ENCODE results near the gene TSNAX.
A peak's percentile ranks its signal among the peaks of the same experiment; 100 is the strongest.
"Not testable (repeated sequence)": the region's sequence is repeated elsewhere in the genome, so short reads cannot be mapped to it uniquely, and the experiment has no call there.

TSNAX gene, protein sequence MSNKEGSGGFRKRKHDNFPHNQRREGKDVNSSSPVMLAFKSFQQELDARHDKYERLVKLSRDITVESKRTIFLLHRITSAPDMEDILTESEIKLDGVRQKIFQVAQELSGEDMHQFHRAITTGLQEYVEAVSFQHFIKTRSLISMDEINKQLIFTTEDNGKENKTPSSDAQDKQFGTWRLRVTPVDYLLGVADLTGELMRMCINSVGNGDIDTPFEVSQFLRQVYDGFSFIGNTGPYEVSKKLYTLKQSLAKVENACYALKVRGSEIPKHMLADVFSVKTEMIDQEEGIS
- long read RNA-seq, donor 1, transcript TSNAX-201 (6 exons, 2,650 nt): major isoform, 16 of 46 reads
- long read RNA-seq, donor 1, partial matches to known transcripts: 30 of 46 reads
- long read RNA-seq, donor 1, other reads (novel, unspliced or antisense): 0 of 46 reads
- long read RNA-seq, donor 2, transcript TSNAX-201 (6 exons, 2,650 nt): major isoform, 10 of 10 reads
- long read RNA-seq, donor 2, partial matches to known transcripts: 0 of 10 reads
- long read RNA-seq, donor 2, other reads (novel, unspliced or antisense): 0 of 10 reads
- long read RNA-seq, donor 3, transcript TSNAX-201 (6 exons, 2,650 nt): major isoform, 7 of 7 reads
- long read RNA-seq, donor 3, partial matches to known transcripts: 0 of 7 reads
- long read RNA-seq, donor 3, other reads (novel, unspliced or antisense): 0 of 7 reads
- long read RNA-seq, donor 4, transcript TSNAX-201 (6 exons, 2,650 nt): major isoform, 12 of 12 reads
- long read RNA-seq, donor 4, partial matches to known transcripts: 0 of 12 reads
- long read RNA-seq, donor 4, other reads (novel, unspliced or antisense): 0 of 12 reads
- long read RNA-seq, donor 5, transcript TSNAX-201 (6 exons, 2,650 nt): major isoform, 16 of 16 reads
- long read RNA-seq, donor 5, partial matches to known transcripts: 0 of 16 reads
- long read RNA-seq, donor 5, other reads (novel, unspliced or antisense): 0 of 16 reads
- long read RNA-seq, donor 6, transcript TSNAX-201 (6 exons, 2,650 nt): major isoform, 6 of 6 reads
- long read RNA-seq, donor 6, partial matches to known transcripts: 0 of 6 reads
- long read RNA-seq, donor 6, other reads (novel, unspliced or antisense): 0 of 6 reads
- long read RNA-seq, donor 7, transcript TSNAX-201 (6 exons, 2,650 nt): major isoform, 18 of 18 reads
- long read RNA-seq, donor 7, partial matches to known transcripts: 0 of 18 reads
- long read RNA-seq, donor 7, other reads (novel, unspliced or antisense): 0 of 18 reads
- long read RNA-seq, donor 8, transcript TSNAX-201 (6 exons, 2,650 nt): major isoform, 7 of 7 reads
- long read RNA-seq, donor 8, partial matches to known transcripts: 0 of 7 reads
- long read RNA-seq, donor 8, other reads (novel, unspliced or antisense): 0 of 7 reads

DNA sequence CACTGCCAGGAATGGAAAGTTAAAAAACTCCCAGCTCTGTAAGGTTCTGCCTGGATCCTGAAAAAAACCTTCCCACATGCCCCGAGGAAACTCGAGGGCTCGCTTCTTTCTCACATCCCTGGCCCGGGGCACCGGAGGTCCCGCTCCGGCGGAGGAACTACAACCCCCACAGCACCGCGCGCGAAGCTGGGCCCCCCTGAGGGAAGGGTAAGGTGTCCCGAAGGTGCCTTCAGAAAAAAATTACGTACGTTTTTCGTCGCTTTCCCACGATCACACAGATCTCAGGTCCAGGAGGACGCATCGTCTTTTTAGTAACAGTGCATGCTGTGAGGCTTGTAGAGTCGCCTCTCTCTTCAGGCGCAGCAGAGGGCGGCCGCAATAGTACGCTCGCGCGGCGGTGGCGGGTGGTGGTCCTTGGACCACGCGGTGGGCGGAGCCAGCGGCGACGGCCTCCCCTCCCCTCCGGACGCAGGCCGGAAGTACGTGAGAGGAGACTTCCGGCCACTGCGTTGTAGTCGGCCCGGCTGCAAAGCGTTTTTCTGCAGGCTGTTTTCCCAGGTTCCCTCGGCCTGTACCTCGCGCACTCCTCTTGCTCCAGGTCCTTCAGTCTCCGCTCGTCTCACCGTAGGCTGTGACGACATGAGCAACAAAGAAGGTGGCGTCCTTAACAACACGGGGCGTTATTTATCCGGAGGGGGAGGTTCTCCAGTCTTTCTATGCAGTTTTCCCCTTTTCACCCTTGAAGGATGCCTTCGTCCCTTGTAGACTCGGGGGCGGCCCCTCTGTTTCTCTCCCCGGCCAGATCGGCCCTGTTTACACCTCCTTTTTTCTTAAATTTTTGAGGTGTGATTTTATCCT, at the start of gene TSNAX:
Gene TSNAX (plus strand): TSS at position 498 of the 858 bp plus-strand sequence. CDS start 142 bp downstream, at position 640.
- peak; percentile 100 for DNase-seq

DNA sequence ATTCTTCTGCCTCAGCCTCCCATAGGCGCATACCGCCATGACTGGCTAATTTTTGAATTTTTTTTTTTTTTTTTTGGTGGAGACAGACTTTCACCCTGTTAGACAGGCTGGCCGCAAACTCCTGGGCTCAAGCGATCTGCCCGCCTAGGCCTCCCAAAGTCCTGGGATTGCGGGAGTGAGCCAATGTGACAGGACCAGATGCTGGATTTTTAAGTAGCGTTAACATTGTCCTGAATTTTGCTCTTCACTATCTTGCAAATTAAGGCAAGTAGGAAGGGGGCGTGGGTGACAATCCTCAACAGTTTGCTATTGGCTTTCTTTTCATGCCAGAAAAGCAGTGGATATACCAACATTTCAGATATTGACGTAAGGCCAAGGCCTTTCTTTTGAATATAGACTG, 49.7 kb upstream of the TSNAX start:
- DNase-seq: no peak

DNA sequence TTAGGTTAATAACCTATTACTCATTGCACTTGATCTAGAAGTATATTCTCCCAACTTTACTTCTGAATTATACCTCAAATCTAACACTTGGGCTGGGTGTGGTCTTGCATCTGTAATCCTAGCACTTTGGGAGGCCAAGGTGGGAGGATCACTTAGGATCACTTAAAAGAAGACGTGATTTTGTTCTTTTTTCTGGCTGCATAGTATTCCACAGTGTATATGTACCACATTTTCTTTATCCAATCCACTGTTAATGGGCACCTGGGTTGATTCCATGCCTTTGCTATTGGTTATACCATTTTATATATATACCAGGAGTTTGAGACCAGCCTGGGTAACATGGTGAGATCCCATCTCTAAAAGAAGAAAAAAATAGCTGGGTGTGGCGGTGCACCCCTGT, 48.5 kb upstream of the TSNAX start:
- no peak for DNase-seq

DNA sequence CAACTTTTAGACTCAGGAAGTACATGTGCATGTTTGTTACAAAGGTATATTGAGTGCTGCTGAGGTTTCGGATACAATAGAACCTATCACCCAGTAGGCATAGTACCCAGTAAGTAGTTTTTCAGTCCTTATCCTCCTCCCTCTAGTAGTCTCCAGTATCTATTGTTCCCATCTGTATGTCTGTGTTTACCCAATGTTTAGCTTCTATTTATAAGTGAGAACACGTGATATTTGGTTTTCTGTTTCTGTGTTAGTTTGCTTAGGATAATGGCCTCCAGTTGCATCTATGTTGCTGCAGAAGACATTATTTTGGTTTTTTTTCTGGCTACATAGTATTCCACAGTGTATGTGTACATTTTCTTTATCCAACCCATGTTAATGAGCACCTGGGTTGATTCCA, 47.2 kb upstream of the TSNAX start:
- DNase-seq: no peak

DNA sequence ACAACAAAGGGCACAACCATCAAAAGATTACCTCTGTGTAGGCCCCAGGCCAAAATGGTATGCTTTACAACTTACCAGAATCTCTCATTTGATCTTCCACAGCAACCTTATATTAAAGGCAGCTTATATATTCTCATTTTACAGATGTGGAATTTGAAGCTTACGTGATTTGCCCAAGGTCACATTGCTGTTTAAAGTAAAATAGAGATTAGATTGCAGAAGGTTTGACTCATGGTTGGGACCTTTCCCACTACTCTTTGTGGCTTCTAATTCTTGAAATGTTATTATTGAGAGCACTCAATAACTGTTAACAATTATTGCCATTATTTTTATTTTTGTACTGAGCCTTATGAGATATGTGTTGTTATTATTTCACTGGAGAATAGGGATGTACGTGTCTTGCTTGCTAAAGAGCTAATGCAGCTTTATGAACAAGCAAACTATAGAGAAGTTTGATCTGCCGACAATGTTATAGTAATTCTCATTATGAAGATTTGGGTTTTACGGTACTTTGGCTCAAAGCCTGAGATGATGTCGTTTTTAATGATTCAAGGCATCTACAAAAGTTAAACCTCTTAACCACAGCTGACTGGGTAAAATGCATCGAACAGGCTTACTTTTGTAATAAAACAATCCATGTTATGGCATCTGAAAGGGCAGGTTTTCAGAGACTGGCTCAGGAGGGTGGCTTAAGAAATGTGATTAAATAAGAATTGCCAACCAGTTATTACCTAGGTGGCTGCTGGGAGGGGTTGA, 43.3 kb upstream of the TSNAX start:
- DNase-seq: no peak

DNA sequence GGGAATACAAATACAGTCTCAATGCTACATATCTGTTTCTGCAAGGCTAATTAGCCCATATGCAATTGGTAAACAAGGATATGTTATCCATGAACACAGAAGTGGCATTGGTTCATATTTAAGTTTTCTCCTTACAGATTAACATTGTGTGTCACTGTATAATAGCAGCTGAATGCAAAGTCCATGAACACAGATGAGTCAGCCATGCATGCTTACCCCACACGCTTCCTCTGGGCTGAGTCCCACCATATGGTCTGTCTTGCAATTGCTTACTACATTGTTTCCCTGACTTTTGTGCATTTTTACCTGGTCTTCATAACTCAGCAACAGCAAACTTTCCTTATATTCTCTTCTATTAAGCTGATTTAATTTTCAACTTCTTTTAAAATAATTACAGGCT, 41.5 kb upstream of the TSNAX start:
- no peak for DNase-seq

DNA sequence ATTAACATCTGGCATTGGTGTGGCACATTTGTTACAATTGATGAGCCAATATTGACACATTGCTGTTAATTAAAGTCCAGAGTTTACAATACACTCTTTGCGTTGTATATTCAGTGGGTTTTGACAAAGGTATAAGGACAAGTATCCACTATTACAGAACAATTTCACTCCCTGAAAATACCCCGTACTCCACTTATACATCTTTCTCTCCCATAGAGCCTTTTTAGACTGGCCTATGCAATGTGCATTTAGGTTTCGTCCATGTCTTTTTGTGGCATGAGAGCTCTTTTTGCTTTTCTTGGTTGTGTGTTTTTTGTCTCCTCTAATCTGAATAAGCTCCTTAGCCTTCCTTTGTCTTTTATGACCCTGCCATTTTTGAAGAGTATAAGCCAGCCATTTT, 40.6 kb upstream of the TSNAX start:
- DNase-seq: no peak

DNA sequence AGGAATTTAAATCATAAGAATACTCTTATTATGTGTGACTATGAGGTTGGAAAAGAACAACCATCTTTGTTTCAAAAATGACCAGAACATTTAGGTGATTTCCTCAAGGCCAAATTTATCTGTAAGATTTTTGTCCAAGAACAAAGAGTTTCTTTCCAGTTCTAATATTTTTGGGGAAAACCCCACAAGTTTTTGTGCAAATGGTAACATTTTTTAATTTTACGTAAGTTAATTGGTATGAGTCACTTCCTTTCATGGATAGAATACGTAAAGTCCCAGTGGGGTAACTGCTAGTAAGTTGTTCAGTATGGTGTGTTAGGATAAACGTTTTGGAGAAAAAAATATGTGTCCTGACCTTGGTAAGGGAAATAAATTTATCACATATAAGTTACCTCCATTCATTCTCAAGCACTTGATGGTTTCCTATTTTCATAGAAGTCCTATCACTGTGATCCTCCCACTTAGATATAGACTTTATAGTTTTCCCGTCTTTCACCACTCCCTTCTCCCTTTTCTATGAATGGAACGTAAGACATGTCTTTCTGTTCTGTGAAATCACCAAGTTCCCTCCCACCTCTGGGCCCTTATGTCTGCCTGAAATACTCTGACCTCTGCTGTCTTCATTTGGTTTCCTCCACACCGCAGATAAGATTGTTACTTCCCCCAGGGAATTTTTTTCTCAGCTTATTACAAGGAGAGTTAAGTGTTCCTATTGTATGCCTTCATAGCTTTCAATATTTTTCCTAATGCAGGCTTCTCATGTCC, 34.9 kb upstream of the TSNAX start:
- no peak for DNase-seq

DNA sequence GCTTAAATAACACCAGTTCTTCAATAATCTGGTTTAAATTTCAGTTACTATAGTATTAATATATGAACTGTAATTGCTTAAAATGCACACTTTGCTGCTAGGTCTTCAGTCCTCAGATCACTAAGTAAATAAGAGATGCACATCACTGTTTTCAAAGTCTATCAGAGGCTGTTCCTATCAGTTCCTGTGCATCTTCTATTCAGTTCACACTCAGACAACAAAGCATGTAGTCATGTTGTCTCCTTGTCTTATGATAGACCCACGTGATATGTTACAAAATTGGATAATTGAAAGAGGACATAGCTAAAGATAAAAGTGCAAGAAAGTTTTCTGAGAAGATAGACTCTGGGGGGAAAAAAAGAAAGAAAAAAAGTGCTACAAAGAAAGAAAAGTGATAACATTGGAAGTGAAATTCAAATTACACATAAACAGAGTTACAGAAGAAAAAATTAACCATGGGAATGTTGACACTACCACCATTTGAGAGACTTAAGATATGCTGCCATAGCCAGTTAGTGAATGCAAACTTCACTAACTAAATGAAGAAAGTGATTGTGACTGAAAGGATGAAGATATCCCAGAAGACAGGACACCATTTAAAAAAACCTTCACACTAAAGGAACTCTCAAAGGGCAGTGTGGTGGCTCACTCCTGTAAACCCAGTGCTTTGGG, 33.9 kb upstream of the TSNAX start:
- DNase-seq: no peak

DNA sequence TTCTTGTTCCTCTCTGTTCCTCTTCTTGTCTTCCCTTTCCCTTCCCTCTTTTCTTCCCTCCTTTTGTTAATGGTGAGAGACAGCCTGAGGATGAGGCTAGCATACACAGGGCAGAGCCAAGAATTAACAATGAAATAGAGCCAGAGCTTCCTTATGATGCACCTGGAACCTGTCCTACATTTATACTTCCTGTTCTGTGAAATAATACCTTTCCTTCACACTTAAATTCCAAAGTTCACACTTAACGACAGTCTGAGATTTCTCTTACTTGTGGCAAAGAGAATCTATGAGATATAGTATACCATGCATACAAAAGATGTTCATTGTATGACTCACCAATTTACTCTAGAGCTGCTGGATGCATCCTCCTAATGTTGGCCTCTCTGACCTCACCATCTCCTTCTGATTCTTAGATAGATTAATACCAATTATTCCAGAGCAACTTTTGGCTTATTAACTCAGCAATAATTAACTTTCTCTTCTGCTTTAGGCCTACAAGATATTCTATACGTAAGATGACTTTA, 30.8 kb upstream of the TSNAX start:
- no peak for DNase-seq

DNA sequence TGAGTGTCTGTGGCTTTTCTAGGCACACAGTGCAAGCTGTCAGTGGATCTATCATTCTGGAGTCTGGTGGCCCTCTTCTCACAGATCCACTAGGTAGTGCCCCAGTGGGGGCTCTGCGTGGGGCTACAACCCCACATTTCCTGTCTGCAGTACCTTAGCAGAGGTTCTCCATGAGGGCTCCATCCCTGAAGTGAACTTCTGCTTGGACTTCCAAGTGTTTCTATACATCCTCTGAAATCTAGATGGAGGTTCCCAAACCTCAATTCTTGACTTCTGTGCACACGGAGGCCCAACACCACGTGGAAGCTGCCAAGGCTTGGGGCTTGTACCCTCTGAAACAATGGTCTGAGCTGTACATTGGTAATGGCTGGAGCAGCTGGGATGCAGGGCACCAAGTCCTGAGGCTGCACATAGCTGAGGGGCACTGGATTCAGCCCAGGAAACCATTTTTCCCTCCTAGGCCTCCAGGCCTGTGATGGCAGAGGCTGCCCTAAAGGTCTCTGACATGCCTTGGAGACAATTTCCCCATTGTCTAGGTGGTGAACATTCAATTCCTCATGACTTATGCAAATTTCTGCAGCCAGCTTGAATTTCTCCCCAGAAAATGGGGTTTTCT, 29.2 kb upstream of the TSNAX start:
- DNase-seq: no peak

DNA sequence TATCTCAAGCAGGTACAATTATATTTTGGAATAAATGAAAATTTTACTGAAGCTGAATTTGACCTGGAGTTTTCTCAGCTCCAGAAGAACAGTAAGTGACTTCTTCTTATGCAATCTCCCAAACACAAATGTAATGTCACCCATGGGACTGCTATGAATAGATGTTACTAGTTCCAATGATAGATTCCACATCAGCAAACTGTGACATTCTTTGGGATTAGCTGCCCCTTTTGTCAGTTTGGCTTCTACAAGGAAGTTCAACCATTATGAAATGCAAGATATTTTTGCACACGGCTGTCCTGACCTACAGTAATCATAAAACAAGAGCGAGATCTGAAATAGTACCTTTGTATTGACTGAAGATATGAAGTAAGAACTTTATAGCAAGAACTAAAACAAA, 27.8 kb upstream of the TSNAX start:
- no peak for DNase-seq

DNA sequence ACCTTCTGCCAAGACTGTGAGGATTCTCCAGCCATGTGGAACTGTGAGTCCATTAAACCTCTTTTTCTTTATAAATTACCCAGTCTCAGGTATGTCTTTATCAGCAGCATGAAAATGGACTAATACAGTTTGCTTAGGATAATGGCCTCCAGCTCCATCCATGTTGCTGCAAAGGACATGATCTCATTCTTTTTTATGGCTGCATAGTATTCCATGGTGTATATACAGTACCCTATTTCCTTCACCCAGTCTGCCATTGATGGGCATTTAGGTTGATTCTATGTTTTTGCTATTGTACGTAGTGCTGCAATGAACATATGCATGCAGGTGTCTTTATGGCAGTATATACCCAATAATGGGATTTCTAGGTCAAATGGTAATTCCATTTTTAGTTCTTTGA, 25.3 kb upstream of the TSNAX start:
- not testable (repeated sequence) for DNase-seq

DNA sequence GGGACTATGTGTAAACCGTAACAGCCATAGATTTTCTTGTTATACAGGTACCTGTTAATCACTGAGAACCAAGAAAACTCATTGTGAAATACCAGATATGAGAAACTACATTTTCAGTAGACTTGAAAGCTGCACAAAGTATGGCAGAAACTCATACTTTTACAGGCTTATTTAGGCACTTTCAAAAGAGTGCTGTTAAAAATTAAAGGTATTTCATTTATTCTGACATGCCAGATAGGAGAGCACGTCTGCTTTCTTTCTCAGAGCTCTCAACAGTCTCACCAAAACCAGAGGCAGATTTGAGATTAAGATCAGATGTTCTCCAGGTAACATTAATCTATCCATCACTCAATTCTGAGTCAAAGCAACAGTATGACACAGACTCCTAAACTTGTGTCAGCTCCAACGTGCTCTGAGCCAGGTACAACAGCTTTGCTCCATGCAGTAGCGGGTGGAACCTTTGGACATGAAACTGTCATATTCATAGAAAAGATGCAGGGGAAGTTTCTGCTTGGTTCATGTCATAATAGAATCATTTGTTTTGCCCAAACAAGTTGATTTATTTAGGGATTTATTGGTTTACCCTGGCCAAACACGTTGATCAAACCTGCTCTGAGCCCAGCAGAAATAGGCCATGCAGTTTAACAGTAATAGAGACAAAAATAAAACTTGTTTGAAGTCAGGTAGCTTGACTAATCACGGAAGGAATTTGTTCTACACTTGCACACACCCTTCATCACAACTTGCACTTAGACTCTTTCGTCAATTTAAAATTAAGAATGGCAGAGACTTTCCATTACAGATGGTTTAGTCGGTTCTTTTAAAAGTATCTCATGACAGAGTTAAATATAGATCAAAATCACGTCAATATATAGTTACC, 20.8 kb upstream of the TSNAX start:
- DNase-seq: no peak

DNA sequence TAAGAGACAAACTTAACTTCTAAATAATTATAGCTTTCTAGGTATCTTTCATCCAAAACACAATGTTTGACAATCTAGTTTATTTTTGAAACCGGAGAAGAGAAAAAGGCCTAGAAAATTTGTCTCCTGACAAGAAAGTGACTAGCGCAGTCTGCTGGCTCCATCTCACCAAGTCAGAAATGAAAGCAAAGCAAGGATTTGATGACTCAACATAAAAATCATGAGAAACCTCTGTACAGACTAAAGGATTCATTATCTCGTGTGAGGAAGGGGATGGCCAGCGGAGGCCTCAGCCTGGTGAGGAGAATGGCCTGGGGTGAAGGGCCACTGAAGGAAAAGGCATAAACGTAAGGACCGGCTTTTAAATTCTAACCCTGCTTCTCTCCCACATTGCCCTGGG, 20.0 kb upstream of the TSNAX start:
- no peak for DNase-seq

DNA sequence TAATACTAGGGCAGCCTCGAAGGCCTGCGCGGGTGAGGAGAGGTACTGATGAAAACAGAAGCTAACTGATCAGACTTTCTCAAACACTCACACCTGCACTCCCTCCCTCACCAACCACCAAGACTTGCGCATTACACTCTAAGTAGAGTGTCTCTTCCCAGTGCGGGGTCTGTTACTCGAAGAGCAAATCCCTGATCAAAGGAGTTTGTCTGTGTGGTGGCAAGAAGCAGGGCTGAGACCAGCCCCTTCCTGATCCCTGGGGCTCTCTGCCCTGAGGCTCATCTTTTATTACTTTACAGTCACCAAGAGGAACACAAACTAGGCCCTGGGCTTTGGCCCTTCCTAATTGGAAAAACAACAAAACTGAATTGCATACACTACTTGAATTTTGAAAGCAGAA, 19.5 kb upstream of the TSNAX start:
- no peak for DNase-seq

DNA sequence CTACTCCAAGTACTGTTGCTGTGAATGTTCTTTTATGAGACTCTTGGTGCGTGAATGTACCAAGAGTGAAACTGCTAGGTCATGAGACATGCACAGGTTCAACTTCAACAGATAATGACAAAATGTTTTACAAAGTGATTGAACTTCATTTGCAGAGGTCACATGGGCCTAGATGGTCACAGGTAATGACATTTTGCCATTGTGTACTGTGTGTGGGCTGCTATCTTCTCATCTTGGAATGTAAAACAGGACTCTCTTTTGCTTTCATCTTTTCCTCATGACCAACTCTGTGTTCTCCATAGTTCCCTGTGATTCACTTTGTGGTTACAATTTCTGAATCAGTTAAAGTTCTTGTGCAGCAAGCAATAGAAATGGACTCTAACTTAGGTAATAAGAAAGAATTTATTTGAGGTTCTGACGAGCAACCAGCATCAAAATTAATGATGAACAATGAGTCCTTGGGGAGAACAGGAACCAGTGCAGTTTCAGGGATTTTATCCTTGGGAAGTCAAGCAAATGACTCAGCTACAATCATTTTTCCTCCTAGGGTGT, 16.2 kb upstream of the TSNAX start:
- no peak for DNase-seq
